GM08714 (cell line): Measurements from ENCODE around the gene KCTD5.
A peak's percentile ranks its signal among the peaks of the same experiment; 100 is the strongest.

Experiments
- H3K4me3 ChIP-seq: fragments of 200-500 bp; sonication (Bioruptor generic); 2 replicates; pipeline ENCODE4 v1.5.1; 2014; ENCODE audit warnings: mild to moderate bottlenecking, low read length, inconsistent platforms
- ZNF274 ChIP-seq: IDR thresholded peaks from 2 replicates; pipeline ENCODE4 v1.6.1; 2012; ENCODE audit warnings: mild to moderate bottlenecking, low read depth, low read length

KCTD5 gene

DNA sequence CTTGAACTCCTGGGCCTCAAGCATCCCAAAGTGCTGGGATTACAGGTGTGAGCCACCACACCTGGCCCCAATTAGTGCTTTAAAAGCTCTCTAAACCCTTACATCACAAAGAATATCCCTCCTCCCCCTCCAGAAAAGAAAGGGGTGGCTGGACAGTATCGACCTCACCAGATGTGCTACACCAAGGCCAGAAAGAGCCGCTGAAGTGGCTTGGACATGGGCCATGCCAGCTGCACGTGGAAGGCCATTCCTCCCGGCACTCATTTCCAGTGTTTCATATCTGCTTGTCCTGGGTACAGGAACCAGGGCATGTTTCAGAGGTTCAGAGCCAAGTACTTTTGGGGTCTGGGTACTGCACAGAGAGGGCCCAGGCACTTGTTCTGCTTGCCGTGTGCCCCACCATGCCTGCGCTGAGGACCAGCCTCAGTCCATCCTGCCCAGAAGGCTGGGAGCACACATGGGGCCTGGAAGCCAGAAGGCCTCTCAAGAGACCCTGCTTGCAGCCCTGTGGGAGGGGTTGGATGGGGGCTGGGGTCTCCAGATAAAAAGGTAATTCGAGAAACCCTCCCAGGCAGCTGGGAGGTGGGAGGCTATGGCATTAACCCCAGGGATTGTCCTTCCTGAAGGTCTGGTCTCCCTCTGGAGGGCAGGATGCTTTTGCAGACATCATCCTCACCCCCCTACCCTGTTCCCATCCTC lies 66.6 kb downstream of the KCTD5 start:
- no peak for TF ChIP-seq ZNF274
- no peak overlapping the region for H3K4me3 ChIP-seq

GRCh38 chr16:2749476-2749875 lies 67.2 kb downstream of the KCTD5 start:
- TF ChIP-seq ZNF274, result no peak
- no peak overlapping the region for H3K4me3 ChIP-seq

DNA sequence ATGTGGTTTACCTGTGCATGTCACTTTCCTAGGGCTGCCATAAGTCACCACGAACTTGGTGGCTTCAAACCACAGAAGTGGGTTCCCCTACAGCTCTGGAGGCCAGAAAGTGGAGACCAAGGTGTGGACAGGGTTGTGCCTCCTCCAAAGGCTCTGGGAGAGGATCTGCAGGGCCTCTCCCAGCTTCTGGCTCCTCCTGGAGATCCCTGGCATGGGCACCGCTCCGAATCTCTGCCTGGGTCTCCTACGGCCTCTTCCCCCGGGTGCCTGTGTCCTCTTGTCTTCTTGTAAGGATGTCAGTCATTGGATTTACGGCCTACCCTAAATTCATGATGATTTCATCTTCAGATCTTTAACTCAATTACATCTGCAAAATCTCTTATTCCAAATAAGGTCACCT lies 67.6 kb downstream of the KCTD5 start:
- H3K4me3 ChIP-seq, result no peak overlapping the region
- no peak for TF ChIP-seq ZNF274

DNA sequence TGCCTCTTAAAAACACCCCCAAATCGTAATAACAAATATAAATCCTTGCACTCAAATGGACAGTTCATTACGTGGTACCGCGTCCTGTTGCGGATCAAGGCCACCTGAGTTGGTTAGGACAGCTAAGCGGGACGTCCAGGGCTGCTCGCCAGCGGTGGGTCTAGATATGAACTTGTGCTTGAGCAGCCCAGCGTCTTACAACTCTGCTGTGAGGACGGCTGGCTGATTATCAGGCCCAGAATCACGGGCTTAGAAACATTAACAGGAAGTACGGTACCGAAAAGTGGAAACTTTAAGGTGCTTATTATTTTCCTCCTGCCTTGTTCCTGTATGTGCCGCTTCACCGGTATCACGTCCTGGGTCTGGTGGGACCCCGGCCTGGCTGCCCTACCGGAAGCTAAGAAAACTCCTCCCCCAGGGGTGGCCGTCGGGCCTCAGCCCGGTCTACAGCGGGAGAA lies 69.3 kb downstream of the KCTD5 start:
- TF ChIP-seq ZNF274, result no peak

DNA sequence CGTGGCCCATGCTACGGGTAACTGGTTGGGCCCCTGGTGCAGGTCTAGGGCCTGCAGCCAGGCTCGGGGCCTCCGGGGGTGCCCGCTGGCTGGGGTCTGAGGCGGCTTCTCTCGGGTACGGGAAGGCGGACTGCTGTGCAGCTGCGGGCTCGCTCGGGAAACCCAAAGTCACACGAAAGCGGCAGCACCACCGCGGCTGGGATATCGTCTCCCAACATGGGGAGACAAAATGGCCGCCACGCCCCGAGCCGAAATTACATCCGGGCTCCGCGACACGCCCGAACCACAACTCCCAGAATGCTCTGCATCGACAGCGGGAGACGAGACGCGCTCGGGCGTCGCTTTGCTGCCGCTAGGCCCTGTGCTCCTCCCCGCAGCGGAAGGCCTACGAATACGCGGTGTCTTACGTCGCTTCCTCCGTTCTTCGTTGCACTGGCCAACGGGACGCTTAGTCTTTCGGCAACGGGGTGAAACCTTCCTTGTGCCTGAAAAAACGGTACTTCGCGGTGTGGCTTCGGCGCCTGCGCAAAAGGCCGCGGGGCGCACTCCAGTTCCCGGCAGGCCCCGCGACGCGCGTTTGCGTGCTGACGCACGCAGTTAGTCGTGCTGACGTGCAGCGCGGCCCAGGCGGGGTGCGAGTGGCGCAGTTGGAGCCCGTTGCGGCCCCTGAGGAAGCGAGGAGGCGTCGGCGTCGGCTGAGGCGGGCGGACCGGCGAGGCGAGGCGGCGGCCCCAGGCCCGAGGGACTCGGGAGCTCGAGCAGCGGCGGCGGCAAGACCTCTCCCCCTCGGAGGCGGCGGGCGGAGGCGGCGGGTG lies 69.9 kb downstream of the KCTD5 start, which contains the start of gene SRRM2:
Gene SRRM2, plus strand, starts transcription at position 604 of the 815 bp plus-strand sequence. CDS start 3,727 bp downstream, outside the sequence.
- TF ChIP-seq ZNF274, result no peak
- H3K4me3 ChIP-seq, result peak within 1 kb of the TSS; percentile 98

More for the DNA sequence above, 69.3 kb downstream of the KCTD5 start:
- H3K4me3 ChIP-seq, result peak overlapping the region; percentile 98; the same call in 1 of the 2 replicates

DNA sequence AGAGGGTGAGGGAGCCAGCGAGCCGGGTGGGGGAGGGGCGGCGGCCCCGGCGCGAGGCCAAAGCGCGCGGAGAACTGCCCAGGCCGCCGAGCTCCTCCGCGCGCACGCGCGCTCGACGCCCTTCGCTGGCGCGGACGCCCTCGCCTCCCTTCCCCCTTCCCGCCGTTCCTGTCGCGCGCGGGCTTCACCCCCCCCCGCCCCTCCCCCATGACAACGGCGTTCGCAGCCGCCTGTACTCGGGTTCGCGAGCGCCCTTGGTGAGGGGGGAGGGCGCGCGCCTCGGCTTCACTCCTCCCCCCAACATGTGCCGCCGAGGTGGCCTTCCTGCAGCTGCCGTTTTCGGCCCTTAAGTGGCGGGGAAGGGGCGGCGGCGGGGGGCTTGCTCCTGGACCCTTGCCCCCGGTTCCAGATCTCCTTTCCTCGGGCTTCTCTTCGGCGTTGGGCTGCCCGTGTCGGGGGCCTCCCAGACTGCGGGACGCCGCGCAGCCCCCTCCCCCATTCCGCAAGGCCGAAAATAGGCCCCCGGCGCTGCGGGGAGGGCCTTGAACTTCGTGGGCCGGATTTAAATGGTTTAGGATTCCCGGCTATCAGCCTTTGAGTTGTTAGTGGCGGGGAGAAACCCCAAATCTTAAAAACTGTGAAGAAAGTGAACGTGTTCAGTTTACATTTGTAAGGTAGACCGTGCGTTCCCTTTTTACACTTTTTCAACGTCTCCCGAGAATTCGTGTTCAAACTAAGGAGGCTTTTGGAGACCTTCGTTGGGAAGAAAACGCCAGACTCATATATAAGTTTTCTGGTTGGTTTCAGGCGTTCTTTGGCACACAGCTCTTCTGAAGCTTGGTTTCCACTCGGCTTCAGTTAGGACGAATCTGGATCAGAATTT lies 70.8 kb downstream of the KCTD5 start:
- no peak for TF ChIP-seq ZNF274

DNA sequence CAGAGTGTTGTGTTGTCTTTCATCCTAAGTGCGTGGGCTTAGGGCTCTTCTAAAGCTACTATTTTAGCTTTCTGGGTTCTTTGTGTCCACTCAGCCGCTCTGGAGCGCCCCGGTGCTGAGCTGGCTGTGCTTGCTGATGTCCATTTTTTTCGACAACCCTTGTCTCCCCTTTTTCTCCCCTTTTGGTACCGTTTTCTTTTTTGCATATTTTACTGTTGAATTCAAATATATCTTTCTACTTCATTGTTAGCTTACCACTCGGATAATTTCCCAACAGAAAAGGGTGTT lies 71.4 kb downstream of the KCTD5 start:
- peak overlapping the region; percentile 98 for H3K4me3 ChIP-seq
- no peak for TF ChIP-seq ZNF274

More for the DNA sequence above, 70.8 kb downstream of the KCTD5 start:
- H3K4me3 ChIP-seq, result peak overlapping the region; percentile 98

- H3K4me3 ChIP-seq, result peak overlapping the region; percentile 98; the same call in 1 of the 2 replicates
- no peak for TF ChIP-seq ZNF274
Observed at GRCh38 chr16:2755158-2755557, 72.8 kb downstream of the KCTD5 start.

GRCh38 chr16:2756288-2757015 lies 74.1 kb downstream of the KCTD5 start:
- TF ChIP-seq ZNF274, result no peak
- no peak overlapping the region for H3K4me3 ChIP-seq

GRCh38 chr16:2757344-2757743 lies 75.0 kb downstream of the KCTD5 start:
- H3K4me3 ChIP-seq, result no peak overlapping the region
- TF ChIP-seq ZNF274, result no peak
